A549 (cell line): Measurements from ENCODE around the gene PIK3R2.

ENCODE experiments used
- CEBPB ChIP-seq, 2 experiments: fragments of >200 bp in 1 of 2; sonication (Bioruptor Twin) in 1 of 2; formaldehyde crosslinking in 1 of 2; IDR thresholded peaks; 2 replicates each; pipeline ENCODE4 v1.6.1; 2012 to 2016
- CHD2 ChIP-seq: fragments of 150-350 bp; IDR thresholded peaks from 2 replicates; pipeline ENCODE4 v1.6.1; 2014; ENCODE audit warnings: low read length; ENCODE audit not compliant: partially characterized antibody
- CTCF ChIP-seq: fragments of >200 bp; sonication (Bioruptor Twin); formaldehyde crosslinking; IDR thresholded peaks from 3 replicates; pipeline ENCODE4 v1.5.1; 2016
- MAX ChIP-seq: IDR thresholded peaks from 2 replicates; pipeline ENCODE4 v1.6.1; 2012
- NR3C1 ChIP-seq: fragments of >200 bp; sonication (Bioruptor Twin); formaldehyde crosslinking; IDR thresholded peaks from 3 replicates; pipeline ENCODE4 v1.6.1; 2017
- POLR2A ChIP-seq: IDR thresholded peaks from 2 replicates; pipeline ENCODE4 v1.6.1; 2012; ENCODE audit warnings: mild to moderate bottlenecking, low read length
- RARB ChIP-seq: fragments of 250-450 bp; sonication (Bioruptor Pico); IDR thresholded peaks from 2 replicates; pipeline ENCODE4 v1.8.0; 2021; ENCODE audit warnings: mild to moderate bottlenecking, moderate library complexity
- SMC3 ChIP-seq: fragments of >200 bp; sonication (Bioruptor Twin); formaldehyde crosslinking; IDR thresholded peaks from 3 replicates; pipeline ENCODE4 v1.6.1; 2018; ENCODE audit warnings: inconsistent platforms
- ZC3H11A ChIP-seq: fragments of 450-650 bp; IDR thresholded peaks from 2 replicates; pipeline ENCODE4 v1.6.1; 2014; ENCODE audit warnings: antibody characterized with exemption, mild to moderate bottlenecking

GRCh38 chr19:18152817-18153555, at the start of gene PIK3R2:
- TF ChIP-seq CEBPB (IDR thresholded peaks at IDR 0.05) (no peak), MAX (no peak; the same call in 1 of the 2 replicates), SMC3 (no peak), CTCF (peak; percentile 22; the same call in 2 of the 3 replicates), CHD2 (peak; percentile 85), ZC3H11A (no peak), NR3C1 (no peak), POLR2A (peak; percentile 26), RARB (CRISPR knock-in tag) (no peak)
